ENCODE measurements around the gene CHST6. TPM values are rescaled to one million over a fixed set of nuclear protein-coding genes. Genes with fewer than 3 reads are reported as not detected.
"Not testable (repeated sequence)": the region's sequence is repeated elsewhere in the genome, so short reads cannot be mapped to it uniquely, and the experiment has no call there.

CHST6 gene
- polyA plus RNA-seq, 4 donors = 0.26 to 1.3 (median 1.2) TPM

DNA sequence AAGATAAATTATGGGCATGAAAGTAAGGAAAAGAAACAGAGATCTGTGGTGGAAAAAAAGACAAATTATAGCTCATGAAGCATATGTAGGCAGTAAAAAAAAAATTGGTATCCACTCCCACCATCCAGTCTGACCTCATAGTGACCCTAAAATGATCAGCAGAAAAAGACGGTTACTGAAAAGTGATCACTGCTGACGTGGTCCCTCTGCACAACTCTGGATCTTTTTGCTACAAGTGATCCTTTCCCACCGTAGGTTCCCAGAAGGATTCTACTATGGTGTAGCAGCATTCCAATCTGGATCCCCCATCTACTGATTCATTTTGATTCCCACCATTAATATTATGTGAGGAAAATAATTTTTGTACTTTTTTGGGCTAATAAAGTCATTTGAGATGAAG is 10.9 kb upstream of the CHST6 start:
- no peak for DNase-seq (ENCODE audit: low read depth in 4 of 4, low spot score in 3 of 4)

DNA sequence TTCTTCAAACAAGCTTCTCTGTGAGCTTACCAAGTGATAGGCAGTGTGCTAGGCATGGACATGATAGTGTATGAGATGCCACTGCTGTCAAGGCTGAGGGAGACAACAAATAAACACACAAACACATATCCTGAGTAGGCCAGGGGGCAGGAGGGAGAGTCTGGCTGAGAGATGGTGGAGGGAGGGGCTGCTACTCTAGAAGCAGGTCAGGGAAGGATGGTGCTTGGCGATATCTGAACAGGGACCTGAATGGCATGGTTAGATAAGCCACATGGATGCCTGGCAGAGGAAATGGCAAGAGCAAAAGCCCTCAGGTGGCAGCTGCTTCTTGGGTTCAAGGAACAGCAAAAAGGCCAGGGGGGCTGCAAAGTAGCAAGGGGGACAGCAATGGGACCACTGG is 8.6 kb upstream of the CHST6 start:
- no peak for DNase-seq (ENCODE audit: low read depth in 4 of 4, low spot score in 3 of 4)

DNA sequence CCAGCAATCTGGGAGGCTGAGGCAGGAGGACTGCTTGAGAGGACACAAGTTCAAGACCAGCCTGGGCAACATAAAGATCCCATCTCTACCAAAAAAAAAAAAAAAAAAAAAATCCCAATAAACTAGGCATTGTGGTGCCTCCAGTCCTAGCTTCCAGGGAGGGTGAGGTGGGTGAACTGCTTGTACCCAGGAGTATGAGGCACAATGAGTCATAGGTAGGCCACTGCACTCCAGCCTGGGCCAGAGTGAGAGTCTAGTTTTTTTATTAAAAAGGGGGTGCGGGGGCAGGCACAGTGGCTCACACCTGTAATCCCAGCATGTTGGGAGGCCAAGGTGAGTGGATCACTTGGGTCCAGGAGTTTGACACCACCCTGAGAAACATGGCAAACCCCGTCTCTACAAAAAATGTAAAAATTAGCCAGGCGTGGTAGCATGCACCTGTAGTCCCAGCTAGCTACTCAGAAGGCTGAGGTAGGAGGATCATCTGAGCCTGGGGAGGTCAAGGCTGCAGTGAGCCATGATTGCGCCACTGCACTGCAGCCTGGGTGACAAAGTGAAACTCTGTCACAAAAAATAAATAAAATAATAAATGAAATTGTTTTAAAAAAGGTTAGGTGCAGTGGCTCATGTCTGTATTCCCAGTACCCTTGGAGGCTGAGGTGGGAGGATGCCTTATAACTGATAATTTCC is 7.8 kb upstream of the CHST6 start:
- no peak for DNase-seq (ENCODE audit: low read depth in 4 of 4, low spot score in 3 of 4)

DNA sequence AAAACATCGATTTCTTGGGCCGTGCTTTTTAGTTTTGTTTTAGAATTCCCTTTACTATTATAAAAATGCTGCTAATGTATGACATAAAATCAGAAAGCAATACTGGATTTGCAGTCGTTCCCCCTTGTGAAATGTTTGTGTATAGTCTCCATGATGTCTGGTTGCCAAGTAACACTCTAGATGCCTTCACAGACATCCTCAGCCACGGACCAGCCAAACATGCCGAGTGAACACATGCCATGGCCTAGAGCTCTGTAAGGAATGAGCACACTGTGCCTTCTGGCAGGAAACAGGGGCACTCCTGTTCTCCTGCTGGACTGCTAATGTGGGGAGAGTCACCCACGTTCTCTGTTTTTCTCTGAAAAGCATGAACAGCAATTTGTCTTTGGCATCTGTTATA is 6.6 kb upstream of the CHST6 start:
- not testable (repeated sequence) for DNase-seq (ENCODE audit: low read depth in 4 of 4, low spot score in 3 of 4)

DNA sequence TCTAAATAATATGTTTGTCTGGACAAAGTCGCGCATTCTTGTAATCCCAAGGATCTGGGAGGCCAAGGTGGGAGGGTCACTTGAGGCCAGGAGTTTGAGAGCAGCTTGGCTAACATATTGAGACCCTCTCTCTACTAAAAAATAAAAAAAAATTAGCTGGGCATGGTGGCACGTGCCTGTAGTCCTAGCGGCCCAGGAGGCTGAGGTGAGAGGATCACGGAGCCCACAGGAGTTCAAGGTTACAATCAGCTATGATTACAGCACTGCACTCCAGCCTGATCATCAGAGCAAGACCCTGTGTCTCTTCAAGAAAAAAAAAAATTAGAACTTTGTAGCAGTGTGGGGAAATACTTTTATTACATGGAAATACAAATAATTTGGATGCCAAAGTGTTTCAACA is 6.1 kb upstream of the CHST6 start:
- no peak for DNase-seq (ENCODE audit: low read depth in 4 of 4, low spot score in 3 of 4)

DNA sequence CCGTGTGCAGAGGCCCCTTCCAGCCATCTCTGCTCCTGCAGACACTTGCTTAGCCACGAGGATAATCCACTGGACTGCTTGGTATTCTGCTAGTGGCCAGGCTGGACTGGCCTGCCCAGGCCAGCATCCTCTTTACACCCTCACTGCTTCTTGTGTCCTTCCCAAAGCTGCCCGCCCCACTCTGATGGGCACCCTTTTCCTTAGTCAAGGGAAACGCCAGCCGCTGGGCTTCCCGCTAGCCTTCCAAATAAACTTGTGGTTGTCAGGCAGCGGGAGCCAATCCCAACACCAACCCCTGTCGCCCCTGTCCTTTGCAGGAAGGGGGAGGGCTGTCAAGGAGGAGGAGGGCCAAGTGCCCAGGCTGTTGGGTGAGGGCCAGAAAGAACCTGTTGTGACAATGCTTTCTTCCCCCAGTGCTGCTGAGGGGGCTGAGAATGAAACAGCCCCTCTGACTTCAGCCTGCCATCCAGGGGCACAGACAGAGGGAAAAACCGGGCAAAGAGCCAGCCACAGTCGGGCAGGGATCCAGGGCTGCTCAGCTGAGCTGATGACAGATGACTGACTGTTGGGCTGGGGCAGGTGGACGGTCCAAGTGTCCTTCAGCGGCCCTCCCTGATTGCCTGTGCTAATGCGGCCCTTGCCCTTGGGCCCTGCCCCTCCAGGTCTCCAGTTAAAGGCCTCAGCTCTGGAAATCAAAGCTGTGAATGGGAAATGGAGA is 3.5 kb upstream of the CHST6 start:
- DNase-seq (ENCODE audit: low read depth in 4 of 4, low spot score in 3 of 4) = not testable (repeated sequence)

DNA sequence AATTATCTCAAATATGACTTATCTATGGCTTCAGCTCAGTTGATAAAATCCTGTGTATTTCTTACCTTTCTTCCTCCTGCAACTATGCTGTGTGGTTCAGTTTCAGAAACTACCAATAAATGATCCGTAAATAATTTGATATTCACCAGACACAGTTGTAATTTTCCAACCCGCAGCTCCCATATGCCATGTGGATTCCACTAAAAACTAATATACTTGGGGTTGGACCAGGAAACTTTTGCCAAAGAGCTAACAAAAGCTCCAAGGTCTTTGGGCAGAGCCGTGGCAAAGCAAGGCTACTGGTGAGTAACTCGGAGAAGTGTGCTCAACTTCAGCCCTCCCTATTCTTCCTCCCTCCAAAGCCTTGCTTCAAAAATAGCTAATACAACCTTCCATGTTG is 2.3 kb upstream of the CHST6 start:
- no peak for DNase-seq (ENCODE audit: low read depth in 4 of 4, low spot score in 3 of 4)

DNA sequence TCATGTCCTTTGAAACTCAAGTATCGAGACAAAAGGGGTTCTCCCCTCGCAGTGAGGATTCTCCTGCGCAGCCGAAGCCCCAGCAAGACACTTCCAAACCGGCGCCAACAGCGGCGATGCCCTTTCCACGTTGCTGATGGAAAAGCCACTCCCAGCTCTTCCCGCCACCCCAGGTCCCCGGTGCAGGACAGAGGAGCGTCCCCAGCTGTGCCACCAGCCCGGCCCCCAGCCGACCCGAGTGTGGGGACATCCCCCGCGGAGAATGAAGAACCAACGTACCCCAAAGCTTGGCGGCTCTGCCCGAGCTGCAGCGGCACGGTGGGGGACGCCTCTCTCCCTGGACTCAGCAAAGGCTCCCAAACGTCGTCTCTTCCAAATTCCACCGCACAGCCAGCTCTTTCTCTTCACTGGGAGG is 573 bp downstream of the CHST6 start:
- DNase-seq (ENCODE audit: low read depth in 4 of 4, low spot score in 3 of 4) = no peak

DNA sequence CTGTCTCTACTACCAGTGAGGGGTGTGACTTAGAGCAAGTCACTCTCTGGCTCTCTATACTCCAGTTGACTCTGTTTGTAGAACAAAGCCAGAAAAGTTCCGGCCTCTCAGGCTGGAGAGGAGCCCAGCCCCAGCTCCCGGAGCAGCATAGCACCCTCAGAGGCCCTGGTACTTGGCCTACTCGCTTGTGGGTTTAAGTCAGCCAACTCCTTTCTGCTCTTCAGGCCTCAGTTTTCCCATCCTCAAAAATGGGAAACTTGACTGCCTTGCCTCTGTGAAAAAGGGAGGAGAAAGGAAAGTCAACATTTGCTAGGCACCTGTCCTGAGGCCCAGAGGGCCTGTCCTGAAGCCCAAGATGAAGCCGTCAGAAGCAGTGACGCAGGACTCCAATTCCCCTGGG is 1.1 kb downstream of the CHST6 start:
- DNase-seq (ENCODE audit: low read depth in 4 of 4, low spot score in 3 of 4) = no peak

DNA sequence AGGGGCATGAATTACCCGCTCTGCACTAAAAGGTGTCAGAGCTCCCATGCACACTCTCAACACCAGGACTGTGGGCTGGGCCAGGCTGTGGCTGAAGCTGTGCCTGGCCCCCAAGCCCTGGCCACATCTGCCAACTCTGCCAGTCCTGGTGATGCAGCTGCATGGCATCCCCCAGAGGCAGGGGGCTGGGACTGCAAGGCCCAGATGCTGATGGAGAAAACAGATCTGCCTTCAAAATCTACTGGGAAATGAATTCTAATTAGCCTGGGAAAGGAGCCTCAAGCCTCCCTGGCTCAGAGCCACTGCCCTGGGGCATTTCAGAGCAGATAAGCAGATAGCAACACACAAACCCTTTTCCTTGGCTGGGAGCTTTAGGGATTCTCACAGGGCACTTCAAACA is 3.4 kb downstream of the CHST6 start:
- DNase-seq (ENCODE audit: low read depth in 4 of 4, low spot score in 3 of 4) = no peak

DNA sequence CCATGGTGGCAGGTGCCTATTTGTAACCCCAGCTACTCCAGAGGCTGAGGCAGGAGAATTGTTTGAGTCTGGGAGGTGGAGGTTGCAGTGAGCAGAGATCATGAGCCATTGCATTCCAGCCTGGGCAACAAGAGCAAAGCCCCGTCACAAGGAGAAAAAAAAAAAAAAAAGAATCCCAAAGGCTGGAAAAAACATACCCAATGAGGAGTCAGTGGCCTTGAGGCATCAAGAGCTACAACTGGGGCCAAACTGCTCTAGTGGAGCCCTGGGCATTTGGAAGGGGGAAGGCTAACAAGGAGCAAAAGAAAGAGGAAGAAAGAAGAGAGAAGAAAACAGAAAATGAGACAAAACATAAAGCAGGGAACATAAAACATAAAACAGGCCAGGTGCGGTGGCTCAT is 6.9 kb downstream of the CHST6 start:
- no peak for DNase-seq (ENCODE audit: low read depth in 4 of 4, low spot score in 3 of 4)

DNA sequence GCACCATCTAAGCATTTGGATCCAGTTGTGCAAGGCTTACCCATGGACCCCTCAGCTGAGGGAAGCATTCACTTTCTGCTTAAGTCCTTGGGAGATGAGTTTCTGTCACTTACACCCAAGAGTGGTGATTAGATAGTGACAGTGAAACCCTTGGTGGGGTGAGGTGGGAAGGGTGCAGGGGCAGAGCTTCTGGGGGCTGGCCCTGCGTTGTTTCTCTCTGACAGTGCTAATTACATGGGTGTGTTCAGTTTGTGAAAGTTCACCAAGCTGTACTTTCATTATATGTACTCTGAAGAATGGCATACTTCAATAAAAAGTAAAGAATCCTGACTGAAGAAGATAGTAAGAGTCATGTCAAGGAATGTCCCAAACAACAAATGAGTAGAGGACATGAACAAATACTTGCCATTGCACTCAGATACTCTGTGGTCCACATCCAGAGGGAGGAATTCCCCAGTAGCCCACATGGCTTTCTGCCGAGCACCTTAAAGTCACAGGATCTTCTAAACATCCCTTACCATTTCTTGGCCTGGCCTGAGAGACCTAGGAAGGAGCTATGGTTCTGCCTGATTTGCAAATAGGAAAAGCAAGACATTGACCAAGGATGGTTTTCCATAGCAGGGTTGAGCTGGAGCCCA is 8.4 kb downstream of the CHST6 start:
- DNase-seq (ENCODE audit: low read depth in 4 of 4, low spot score in 3 of 4) = no peak

DNA sequence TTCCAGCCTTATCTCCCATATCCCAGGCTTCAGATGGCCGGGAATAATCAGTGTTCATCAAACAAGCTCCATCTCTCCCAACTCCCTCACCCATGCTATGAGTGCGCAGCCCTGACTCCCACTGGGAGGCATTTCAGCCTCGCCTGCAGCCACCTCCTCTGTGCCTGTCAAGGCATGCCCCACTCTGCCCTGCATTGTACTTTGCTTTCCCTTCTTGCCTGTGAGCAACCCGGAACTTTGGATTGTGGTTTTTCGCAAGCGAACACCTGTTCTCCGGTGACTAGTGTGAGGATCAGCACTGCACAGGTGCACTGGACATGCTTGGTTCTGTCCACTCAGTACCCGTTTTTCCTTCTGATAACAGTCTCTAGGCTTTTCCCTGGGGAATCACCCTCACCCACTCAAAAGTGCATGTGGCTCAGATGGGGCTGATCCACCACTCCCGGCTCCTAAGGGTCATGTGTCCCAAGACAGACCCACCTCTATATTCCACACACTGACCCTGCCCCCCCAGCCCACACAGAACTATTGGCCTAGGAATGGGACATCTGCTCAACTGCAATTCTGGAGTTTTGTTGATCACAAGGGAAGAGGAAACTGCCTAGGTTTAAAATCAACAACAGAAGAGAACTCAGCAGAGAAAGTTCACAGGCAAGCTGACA is 9.1 kb downstream of the CHST6 start:
- DNase-seq (ENCODE audit: low read depth in 4 of 4, low spot score in 3 of 4) = no peak

DNA sequence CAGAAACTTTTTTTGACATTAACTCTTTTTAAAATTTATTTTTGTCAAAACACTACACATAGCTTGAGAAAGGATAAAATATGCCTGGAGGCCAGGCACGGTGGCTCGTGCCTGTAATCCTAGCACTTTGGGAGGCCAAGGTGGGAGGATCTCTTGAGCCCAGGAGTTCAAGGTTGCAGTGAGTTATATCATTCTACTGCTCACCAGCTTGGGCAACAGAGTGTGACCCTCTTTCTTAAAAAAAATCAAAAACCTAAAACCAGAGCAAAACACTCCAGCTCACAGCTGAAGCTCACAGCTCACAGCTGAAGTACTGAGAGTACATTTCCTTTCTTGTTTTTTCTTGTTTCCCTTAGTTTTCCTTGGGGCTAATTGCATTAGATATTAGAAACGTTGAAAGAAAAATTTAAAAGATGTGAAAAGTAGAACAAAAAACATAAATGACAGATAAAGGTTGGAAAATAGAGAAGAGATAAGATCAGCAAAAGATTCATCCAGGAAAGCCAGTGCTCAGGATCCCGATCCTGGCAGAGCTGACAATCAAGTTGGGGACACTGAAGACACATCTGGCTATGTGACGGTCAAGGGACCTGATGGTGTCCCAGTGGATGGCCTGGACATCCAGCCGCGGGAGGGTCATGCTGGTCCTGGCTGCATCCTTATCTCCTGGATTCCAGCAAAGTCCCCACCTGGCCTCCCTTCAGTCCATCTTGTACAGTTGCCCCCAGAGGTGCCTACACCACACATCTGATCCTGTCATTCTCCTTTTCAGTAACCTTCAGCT is 9.8 kb downstream of the CHST6 start:
- no peak for DNase-seq (ENCODE audit: low read depth in 4 of 4, low spot score in 3 of 4)

DNA sequence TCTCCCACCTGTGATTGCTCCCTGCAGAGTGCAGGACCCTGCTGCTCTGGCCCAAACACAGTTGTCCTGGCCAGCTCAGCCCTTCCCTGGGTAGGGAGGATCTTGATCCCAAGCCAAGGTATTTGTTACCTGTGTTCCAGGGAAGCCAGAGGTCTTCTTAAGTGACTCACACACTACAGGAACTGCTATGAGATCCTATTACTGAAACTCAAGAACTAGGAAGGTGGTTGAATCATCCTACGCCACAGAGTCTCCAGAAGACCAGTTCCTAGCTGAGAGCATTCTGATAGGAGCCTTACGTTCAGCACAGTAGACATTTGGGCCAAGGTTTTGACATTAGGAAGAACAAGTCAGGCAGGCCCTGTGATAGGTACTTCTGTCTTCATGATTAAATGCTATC is 12.0 kb downstream of the CHST6 start:
- DNase-seq (ENCODE audit: low read depth in 4 of 4, low spot score in 3 of 4) = no peak

DNA sequence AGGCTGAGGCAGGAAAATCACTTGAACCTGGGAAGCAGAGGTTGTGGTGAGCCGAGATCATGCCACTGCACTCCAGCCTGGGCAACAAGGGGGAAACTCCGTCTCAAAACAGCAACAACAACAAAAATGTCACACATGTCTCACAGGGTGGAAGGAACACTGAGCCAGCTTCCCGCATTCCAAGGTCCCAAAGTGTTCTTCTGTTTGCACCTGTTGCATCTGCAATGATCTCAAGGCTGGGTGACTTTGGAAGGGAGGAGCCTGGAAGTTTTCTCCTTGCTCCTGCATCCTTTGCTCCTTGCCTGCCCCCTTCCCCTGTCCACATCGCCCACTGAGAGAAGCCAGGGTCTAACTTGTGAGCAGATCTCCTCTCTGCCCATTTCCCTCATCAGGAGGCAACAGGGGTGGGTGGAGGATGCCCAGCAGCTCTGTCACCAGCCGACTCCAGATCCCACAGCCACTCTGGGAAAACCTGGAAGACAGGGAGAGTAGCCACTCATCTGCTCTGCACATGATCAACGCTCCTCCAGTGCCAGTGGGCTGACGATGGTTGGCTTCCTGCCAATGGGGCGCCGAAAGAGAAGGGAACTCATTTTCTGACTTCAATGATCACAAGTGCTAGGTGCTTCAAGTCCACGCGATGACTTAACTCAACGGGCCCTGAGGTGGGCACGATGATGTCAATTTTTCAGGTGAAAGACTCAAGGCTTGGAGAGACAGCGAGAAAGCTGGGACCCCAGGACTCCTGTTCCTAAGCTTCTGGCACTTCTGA is 12.6 kb downstream of the CHST6 start:
- no peak for DNase-seq (ENCODE audit: low read depth in 4 of 4, low spot score in 3 of 4)

DNA sequence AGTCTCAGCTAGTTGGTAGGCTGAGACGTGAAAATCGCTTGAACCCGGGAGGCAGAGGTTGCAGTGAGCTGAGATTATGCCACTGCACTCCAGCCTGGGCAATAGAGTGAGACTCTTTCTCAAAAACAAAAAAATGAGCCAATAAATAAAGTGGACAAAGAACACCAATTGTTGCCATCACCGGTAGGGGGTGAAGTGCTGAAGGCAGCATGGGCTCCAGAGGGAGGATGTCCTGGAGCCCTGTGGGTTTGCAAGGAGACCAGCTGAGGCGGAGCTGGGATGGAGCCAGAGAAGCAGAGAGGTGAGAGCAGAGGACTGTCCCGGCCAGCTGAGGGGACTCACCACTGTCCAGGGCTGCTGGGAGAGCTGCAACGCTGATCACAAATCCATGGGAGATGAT is 13.8 kb downstream of the CHST6 start:
- DNase-seq (ENCODE audit: low read depth in 4 of 4, low spot score in 3 of 4) = no peak

DNA sequence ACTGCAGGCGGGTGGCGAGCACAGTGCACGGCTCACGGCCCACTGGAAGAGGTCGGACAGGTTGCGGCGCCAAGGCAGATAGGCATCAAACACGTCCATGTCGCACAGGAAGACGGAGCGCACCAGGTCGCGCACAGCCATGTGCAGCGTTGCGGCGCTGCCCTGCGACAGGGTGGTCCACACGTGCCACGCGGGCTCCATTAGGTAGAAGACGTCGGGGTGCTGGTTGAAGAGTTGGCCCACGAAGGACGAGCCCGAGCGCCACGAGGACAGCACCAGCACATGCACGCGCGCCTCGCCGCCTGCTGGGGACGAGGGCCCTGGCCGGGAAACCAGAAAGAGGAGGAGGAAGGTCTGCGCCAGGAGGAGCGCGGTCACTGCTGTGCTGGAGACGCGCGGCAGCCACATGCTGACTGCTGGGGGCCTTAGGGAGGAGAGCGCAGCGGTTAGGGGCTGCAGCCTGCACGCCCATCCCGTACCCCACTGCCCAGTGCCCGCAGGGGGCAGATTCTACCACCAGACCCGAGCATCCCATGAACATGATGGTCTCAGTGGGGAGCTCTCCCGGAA is 15.7 kb downstream of the CHST6 start:
- no peak for DNase-seq (ENCODE audit: low read depth in 4 of 4, low spot score in 3 of 4)

DNA sequence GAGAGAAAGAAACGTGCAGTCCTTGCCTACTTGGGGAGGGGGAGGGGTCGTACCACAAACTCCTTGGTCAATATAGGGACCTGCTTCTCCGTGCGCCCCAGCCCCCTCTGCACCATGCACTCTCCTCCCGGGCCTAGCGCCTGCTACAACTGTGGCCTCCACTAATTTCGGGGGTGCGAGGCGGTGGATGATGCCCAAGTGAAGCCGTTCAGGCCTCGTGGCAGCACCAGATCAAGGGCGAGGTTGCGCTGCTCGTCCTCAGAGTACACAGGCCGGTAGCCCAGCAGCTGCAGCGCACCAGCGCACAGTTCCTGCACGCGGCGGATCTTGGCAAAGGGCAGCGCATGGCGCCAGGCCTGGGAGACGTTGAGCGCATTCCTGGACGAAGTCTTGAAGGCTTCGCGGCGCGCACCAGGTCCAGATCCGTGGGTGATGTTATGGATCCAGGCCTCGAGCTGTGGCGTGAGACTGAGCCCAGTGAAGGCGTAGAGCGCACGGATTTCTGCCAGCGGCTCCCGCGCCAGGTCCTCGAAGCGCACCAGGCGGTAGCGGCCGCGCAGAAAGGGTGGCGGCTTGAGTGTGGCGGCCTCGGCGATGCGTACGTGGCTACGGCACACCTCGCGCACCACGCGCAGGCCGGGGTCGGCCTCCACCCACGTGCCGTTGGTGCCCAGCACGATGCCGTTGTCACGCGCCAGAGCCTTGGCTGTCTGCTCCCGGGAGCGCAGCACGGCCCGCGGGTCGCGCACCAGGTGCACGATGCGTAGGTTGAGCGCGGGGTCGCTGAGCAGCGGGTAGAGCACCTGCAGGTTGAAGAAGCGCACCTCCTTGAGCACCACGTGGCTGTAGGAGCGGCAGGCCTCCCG is 16.5 kb downstream of the CHST6 start:
- DNase-seq (ENCODE audit: low read depth in 4 of 4, low spot score in 3 of 4) = no peak

Data from left renal pelvis (tissue), 4 donors.